Spleen (tissue), 7 donors: ENCODE measurements around the gene YIPF2.

Experiments
- CTCF ChIP-seq, 11 experiments: fragments of 200-600 bp in 7 of 11; fragments of 450-650 bp in 4 of 11; sonication (generic) in 4 of 11; IDR thresholded peaks in 8 of 11; conservative IDR thresholded peaks in 3 of 11; 1 replicate in 7 of 11; 2 replicates in 4 of 11; pipeline versions ENCODE4 v1.4.0 to v1.8.0; 2016 to 2021; ENCODE audit warnings: antibody characterized with exemption in 11 of 11, inconsistent platforms in 4 of 11, mild to moderate bottlenecking in 1 of 11
- POLR2A ChIP-seq, 3 donors: fragments of 450-650 bp; IDR thresholded peaks; one replicate each; pipeline ENCODE4 v1.5.1; 2017; ENCODE audit warnings: antibody characterized with exemption in 3 of 3, mild to moderate bottlenecking in 1 of 3
- POLR2AphosphoS5 ChIP-seq, 3 donors: sonication (generic); formaldehyde crosslinking; IDR thresholded peaks; one replicate each; pipeline ENCODE4 v1.5.1; 2017; ENCODE audit warnings: antibody characterized with exemption in 3 of 3
- donor health status: DM: no; HTN: no; CAD: no; lungs with moderate emphysema.
- donor health status: DM: no; HTN: no; CAD: no.
- donor health status: DM: no; HTN: no; CAD: no.

GRCh38 chr19:10876459-10877240 lies 51.8 kb downstream of the YIPF2 start:
- peak in 1 of 3 donors; percentile 47 for TF ChIP-seq POLR2AphosphoS5 (IDR thresholded peaks at IDR 0.05)
- no peak for TF ChIP-seq CTCF (IDR thresholded peaks at IDR 0.05 in 8 of 11, conservative IDR thresholded peaks at IDR 0.05 in 3 of 11)
- no peak for TF ChIP-seq POLR2A (IDR thresholded peaks at IDR 0.05)
